ENCODE measurements around the gene TAF3. TPM values are rescaled to one million over a fixed set of nuclear protein-coding genes. Genes with fewer than 3 reads are reported as not detected.

The TAF3 gene
- total RNA-seq, 1 donor from 2014 or later, result 6.2 TPM

GRCh38 chr10:7787150-7787856 is 31.0 kb upstream of the TAF3 start:
- Mint-ChIP-seq H3K36me3 (ENCODE audit: low read depth) (peaks cover 6% of the 10 kb centered on the region), H3K4me3 (ENCODE audit: unreplicated experiment) (no peak overlapping the region), H3K4me1 (ENCODE audit: low read depth) (peaks cover 49% of the 10 kb centered on the region), H3K27ac (ENCODE audit: unreplicated experiment) (no peak overlapping the region), H3K9me3 (ENCODE audit: low read depth) (no peaks in the 10 kb centered on the region), H3K27me3 (ENCODE audit: low read depth) (no peaks in the 10 kb centered on the region)
- peak; percentile 93 for DNase-seq (ENCODE audit: low spot score)
- TF ChIP-seq, protein P1, sequence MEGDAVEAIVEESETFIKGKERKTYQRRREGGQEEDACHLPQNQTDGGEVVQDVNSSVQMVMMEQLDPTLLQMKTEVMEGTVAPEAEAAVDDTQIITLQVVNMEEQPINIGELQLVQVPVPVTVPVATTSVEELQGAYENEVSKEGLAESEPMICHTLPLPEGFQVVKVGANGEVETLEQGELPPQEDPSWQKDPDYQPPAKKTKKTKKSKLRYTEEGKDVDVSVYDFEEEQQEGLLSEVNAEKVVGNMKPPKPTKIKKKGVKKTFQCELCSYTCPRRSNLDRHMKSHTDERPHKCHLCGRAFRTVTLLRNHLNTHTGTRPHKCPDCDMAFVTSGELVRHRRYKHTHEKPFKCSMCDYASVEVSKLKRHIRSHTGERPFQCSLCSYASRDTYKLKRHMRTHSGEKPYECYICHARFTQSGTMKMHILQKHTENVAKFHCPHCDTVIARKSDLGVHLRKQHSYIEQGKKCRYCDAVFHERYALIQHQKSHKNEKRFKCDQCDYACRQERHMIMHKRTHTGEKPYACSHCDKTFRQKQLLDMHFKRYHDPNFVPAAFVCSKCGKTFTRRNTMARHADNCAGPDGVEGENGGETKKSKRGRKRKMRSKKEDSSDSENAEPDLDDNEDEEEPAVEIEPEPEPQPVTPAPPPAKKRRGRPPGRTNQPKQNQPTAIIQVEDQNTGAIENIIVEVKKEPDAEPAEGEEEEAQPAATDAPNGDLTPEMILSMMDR (IDR thresholded peaks at IDR 0.05), result peak; percentile 3

DNA sequence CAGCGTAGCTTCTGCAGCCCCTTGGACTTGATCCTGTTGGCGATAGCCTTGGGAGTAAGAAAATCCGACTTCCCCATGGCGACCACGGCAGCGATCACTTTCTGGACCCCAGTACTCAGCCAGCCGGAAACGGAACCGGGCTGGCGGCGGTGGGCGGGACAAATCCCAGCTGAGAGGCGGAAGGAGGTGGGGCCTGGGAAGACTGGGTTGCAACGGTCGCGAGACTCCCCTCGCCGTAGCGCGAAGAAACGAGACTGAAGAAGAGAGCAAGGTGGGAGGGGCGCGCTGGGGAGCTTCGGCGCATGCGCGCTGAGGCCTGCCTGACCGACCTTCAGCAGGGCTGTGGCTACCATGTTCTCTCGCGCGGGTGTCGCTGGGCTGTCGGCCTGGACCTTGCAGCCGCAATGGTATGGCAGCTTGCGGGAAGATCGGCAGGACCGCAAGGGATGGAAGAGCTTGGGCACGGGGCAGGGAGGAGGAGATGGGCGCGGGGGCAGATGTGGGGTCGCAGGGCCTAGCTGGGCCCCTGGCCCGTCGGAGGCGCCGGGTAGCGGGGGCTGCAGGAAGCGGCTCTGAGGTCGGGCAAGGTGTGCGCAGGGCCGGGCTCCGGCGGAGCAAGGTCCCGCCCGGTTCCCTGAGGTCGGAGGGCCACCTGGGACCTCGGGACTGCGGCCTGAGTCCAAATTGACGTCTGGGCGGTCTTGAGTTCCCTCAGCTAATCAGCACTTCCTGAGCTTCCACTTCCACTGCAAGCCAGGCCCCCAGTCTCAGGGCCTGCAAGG is 30.3 kb upstream of the TAF3 start, which contains the start of the genes ATP5F1C and KIN:
Gene ATP5F1C (plus strand): TSS at position 321 of the 782 bp plus-strand sequence. CDS start 31 bp downstream, at position 352.
Gene KIN (minus strand): TSS at position 137 of the 782 bp plus-strand sequence. CDS start 60 bp downstream, at position 77.
- peak; percentile 98 for DNase-seq (ENCODE audit: low spot score)
- H3K27me3 Mint-ChIP-seq (ENCODE audit: low read depth), result no peaks in the 10 kb centered on the region
- peaks cover 57% of the 10 kb centered on the region for H3K4me1 Mint-ChIP-seq (ENCODE audit: low read depth)
- TF ChIP-seq, protein P1 (IDR thresholded peaks at IDR 0.05), result no peak
- peaks cover 9% of the 10 kb centered on the region for H3K36me3 Mint-ChIP-seq (ENCODE audit: low read depth)
- H3K4me3 Mint-ChIP-seq (ENCODE audit: unreplicated experiment), result no peak within 1 kb of the TSS
- H3K9me3 Mint-ChIP-seq (ENCODE audit: low read depth), result no peaks in the 10 kb centered on the region
- no peak within 1 kb of the TSS for H3K27ac Mint-ChIP-seq (ENCODE audit: unreplicated experiment)

DNA sequence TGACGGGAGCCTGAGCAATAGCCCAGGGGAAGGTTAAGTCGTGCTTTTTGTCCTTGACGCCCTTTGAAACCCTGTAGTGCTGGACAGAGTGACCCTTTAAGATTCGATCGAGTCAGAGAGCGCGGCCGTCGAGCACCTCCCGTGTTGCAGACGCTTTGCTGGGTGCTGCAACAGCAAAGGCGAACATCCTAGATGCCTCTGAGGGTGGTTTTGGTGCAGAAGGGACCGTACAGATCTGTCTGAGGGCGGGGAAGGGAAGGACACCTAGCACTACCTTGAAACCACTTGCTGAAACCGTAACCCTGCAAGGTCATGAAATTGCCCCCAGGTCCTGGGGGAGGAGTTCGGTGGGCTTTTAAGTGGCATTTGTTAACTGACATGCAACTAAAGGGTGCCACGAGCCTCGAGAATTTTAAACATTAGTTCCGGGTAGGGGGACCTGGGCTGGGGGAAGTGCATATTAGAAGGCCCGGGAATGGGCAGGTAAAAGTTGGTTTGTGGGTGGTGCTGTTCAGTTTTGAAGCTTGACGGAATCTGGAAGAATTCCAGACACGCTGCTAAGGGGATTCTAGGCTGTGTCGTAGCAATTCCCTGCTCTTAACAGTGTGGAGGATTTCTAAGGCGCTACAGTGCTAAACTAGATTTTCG is 29.5 kb upstream of the TAF3 start:
- Mint-ChIP-seq H3K27ac (ENCODE audit: unreplicated experiment) (no peak overlapping the region), H3K9me3 (ENCODE audit: low read depth) (no peaks in the 10 kb centered on the region), H3K4me3 (ENCODE audit: unreplicated experiment) (no peak overlapping the region), H3K36me3 (ENCODE audit: low read depth) (peaks cover 10% of the 10 kb centered on the region), H3K27me3 (ENCODE audit: low read depth) (no peaks in the 10 kb centered on the region), H3K4me1 (ENCODE audit: low read depth) (peaks cover 57% of the 10 kb centered on the region)
- no peak for DNase-seq (ENCODE audit: low spot score)
- TF ChIP-seq, protein P1 (IDR thresholded peaks at IDR 0.05), result no peak

DNA sequence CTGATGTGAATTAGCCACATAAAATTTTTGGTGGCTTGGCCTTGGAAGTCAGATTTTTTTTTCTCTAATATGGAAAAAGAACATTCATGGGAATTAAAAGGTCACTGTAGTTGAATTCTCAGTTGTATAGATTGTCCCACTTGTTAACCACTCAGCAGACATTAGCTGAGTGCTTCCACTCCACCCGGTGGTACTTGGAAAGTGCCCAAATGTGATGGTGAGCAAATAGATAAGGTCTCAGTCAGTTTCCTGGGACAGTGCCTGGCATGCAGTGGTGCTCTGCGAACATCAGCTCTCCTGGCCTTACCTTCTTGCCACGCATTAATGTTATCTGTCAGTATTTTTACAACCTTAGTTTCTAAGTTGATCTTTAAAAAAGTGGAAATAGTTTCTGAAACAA is 28.9 kb upstream of the TAF3 start:
- H3K4me1 Mint-ChIP-seq (ENCODE audit: low read depth), result peaks cover 63% of the 10 kb centered on the region
- TF ChIP-seq, protein P1 (IDR thresholded peaks at IDR 0.05), result no peak
- H3K36me3 Mint-ChIP-seq (ENCODE audit: low read depth), result peaks cover 12% of the 10 kb centered on the region
- DNase-seq (ENCODE audit: low spot score), result no peak
- H3K9me3 Mint-ChIP-seq (ENCODE audit: low read depth), result no peaks in the 10 kb centered on the region
- no peak overlapping the region for H3K27ac Mint-ChIP-seq (ENCODE audit: unreplicated experiment)
- no peaks in the 10 kb centered on the region for H3K27me3 Mint-ChIP-seq (ENCODE audit: low read depth)
- H3K4me3 Mint-ChIP-seq (ENCODE audit: unreplicated experiment), result no peak overlapping the region

DNA sequence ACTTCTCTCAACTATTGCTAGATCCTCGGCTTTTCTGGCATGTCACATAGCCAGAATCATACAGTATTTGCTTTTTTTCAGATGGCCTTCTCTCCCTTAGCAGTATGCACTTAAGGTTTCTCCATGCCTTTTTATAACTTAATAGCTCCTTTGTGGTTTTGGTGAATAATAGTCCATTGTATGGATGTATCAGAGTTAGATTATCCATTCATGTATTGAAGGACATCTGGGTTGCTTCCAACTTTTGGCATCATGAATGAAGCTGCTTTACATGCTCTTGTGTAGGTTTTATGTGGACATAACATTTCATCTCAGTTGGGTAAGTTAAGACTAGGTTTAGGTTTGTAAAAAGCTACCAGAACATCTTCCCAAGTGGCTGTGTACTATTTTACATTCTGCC is 25.8 kb upstream of the TAF3 start:
- TF ChIP-seq, protein P1 (IDR thresholded peaks at IDR 0.05), result no peak
- Mint-ChIP-seq H3K4me1 (ENCODE audit: low read depth) (peaks cover 73% of the 10 kb centered on the region), H3K4me3 (ENCODE audit: unreplicated experiment) (no peak overlapping the region), H3K36me3 (ENCODE audit: low read depth) (peaks cover 15% of the 10 kb centered on the region), H3K27ac (ENCODE audit: unreplicated experiment) (peak overlapping the region; percentile 53), H3K9me3 (ENCODE audit: low read depth) (no peaks in the 10 kb centered on the region), H3K27me3 (ENCODE audit: low read depth) (no peaks in the 10 kb centered on the region)
- DNase-seq (ENCODE audit: low spot score), result no peak

Data from chondrocyte (in vitro differentiated cells).